ENCODE data around the gene SAMD1.

Gene SAMD1

DNA sequence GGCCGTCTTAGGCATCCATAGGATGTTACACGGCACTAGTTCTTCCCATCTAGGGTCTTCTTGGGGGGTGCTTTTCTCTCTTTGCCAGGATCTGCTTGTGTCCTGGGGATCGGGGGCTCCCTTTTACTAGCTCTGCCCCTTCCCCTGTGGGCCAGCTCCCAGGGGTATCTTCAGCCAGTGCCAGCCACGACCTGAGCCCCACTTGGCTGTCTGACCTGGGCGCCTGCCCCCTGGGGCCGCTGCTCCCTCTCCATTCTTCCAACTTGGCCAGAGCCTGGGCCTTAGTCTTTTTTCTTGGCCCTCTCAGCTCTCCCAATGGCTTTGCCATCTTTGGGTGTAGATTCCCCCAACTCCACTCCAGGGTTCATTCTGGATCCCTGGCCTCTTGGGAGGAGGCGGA is 23.9 kb upstream of the SAMD1 start:
- no peak overlapping the region for H3K4me3 ChIP-seq (ENCODE audit: low read depth, low read length)
- TF ChIP-seq, protein P1, sequence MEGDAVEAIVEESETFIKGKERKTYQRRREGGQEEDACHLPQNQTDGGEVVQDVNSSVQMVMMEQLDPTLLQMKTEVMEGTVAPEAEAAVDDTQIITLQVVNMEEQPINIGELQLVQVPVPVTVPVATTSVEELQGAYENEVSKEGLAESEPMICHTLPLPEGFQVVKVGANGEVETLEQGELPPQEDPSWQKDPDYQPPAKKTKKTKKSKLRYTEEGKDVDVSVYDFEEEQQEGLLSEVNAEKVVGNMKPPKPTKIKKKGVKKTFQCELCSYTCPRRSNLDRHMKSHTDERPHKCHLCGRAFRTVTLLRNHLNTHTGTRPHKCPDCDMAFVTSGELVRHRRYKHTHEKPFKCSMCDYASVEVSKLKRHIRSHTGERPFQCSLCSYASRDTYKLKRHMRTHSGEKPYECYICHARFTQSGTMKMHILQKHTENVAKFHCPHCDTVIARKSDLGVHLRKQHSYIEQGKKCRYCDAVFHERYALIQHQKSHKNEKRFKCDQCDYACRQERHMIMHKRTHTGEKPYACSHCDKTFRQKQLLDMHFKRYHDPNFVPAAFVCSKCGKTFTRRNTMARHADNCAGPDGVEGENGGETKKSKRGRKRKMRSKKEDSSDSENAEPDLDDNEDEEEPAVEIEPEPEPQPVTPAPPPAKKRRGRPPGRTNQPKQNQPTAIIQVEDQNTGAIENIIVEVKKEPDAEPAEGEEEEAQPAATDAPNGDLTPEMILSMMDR (IDR thresholded peaks at IDR 0.05; ENCODE audit: low read depth, low read length, missing control alignments), result no peak
- DNase-seq (ENCODE audit: low read depth), result no peak

- TF ChIP-seq, protein P1 (IDR thresholded peaks at IDR 0.05; ENCODE audit: low read depth, low read length, missing control alignments), result peak; percentile 50
- no peak overlapping the region for H3K4me3 ChIP-seq (ENCODE audit: low read depth, low read length)
- DNase-seq (ENCODE audit: low read depth), result no peak
These were observed 23.3 kb upstream of the SAMD1 start for GRCh38 chr19:14113762-14114414.

DNA sequence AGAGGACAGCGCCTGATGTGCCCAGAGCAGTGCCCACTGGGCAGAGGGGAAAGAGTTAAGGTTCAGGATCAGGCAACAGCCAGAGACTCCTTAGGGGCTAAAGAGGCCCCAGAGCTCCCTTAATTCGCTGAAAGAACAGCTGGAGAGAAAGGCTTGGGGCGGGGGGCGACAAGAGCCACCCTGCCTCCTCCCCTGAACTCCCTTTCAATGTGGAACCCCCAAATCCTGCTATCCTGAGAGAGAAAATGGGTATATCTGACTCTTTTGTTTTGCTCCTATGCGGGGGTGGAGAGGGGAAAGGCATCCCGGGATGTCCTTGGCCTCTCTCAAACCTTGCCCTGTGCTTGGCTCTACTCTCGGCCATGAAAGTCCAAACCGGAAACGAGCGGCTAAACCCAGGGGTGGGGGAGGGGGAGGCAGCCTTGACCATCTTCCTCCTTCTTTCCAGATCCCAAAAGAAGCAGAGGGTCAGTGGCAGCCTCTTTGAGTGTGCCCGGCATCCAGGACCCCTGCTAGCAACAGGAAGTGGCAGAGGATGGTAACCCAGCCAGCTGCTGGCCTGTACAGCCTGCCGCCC is 22.3 kb upstream of the SAMD1 start:
- DNase-seq (ENCODE audit: low read depth), result no peak
- H3K4me3 ChIP-seq (ENCODE audit: low read depth, low read length), result no peak overlapping the region
- TF ChIP-seq, protein P1 (IDR thresholded peaks at IDR 0.05; ENCODE audit: low read depth, low read length, missing control alignments), result no peak

- TF ChIP-seq, protein P1 (IDR thresholded peaks at IDR 0.05; ENCODE audit: low read depth, low read length, missing control alignments), result no peak
- no peak overlapping the region for H3K4me3 ChIP-seq (ENCODE audit: low read depth, low read length)
- DNase-seq (ENCODE audit: low read depth), result no peak
These were observed 21.7 kb upstream of the SAMD1 start for GRCh38 chr19:14112051-14112808.

DNA sequence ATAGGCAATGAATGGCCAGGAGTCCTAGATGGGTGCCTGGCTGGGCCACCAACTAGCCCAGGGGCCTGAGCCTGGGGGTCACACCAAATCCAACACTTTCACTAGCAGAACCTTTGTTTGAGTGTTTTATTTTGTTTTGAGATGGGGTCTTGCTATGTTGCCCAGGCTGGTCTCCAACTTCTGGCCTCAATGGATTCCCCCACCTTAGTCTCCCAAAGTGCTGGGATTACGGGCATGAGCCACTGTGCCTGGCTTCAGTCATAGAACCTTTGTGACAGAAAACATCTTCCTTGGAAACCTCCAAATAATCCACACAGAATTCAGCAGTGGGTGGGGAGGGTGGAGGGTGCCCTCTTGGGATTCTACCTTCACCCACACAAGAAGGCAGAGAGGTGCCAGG is 20.9 kb upstream of the SAMD1 start:
- H3K4me3 ChIP-seq (ENCODE audit: low read depth, low read length), result no peak overlapping the region
- DNase-seq (ENCODE audit: low read depth), result no peak
- TF ChIP-seq, protein P1 (IDR thresholded peaks at IDR 0.05; ENCODE audit: low read depth, low read length, missing control alignments), result no peak

DNA sequence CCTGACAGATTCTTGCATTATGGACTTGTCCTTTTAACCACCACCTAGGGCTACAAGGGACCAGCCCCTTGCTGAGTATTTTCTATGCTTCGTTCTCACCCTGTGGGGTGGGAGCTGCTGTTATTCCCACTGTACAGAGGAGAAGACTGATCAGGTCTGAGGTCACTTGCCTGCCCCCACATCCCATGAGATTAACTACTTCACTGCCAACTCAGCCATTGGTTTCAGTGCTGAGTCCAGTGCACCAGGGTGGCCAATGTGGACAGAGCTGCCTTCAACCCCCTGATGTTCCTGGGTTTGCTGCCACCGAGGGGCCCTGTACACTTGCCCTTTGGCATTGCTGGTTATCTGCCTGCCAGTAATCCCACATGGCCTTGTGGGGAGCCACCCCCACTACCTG is 20.1 kb upstream of the SAMD1 start:
- H3K4me3 ChIP-seq (ENCODE audit: low read depth, low read length), result no peak overlapping the region
- no peak for DNase-seq (ENCODE audit: low read depth)
- TF ChIP-seq, protein P1 (IDR thresholded peaks at IDR 0.05; ENCODE audit: low read depth, low read length, missing control alignments), result no peak
